ENCODE results near the gene OCRL.

OCRL gene

GRCh38 chrX:129540068-129540653 lies at the start of gene OCRL:
Gene OCRL (plus strand): TSS chrX:129540259. CDS start chrX:129540440, 181 bp downstream.
- peak; percentile 12 to 57 for DNase-seq

GRCh38 chrX:129490330-129490729 lies 49.7 kb upstream of the OCRL start:
- DNase-seq: no peak

- no peak for DNase-seq
Measured at GRCh38 chrX:129493643-129494042, 46.4 kb upstream of the OCRL start.

GRCh38 chrX:129494887-129495286 lies 45.2 kb upstream of the OCRL start:
- DNase-seq: no peak

DNA sequence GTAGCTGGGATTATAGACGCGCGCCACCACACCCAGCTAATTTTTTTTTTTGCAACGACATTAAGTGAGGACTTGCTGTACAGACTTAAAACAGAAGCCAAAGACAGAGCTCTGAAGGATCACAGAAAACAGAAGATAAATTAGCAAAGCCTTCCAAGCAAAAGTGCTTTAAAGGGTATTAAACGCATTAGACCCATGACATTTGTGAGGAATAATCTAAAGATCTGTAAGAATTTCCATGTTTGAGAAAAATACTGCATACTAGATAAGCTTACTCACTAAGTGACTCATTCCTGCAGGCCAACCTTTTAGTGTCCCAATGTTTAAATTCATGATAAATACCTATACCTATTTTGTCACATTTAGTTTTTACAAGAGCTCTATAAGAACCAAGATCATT lies 44.2 kb upstream of the OCRL start:
- no peak for DNase-seq

DNA sequence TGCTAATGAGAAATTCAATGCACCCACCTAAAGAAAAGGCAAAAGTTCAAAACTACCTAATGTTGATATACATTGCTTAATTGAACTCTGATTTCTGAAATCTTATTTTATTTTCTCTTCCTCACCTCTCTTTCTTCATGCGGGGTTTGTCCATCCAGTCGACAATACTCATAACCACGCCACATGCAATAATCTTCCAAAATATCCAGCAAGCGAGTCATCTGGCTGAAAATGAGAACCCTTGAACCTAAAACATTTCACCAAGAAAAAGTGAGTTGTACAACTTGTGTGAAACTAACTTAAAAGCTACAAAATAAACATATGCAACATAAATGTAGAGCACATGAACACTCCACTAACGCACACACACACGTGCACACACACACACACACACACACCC lies 43.4 kb upstream of the OCRL start:
- no peak for DNase-seq

GRCh38 chrX:129497146-129497843 lies 42.8 kb upstream of the OCRL start:
- no peak for DNase-seq

DNA sequence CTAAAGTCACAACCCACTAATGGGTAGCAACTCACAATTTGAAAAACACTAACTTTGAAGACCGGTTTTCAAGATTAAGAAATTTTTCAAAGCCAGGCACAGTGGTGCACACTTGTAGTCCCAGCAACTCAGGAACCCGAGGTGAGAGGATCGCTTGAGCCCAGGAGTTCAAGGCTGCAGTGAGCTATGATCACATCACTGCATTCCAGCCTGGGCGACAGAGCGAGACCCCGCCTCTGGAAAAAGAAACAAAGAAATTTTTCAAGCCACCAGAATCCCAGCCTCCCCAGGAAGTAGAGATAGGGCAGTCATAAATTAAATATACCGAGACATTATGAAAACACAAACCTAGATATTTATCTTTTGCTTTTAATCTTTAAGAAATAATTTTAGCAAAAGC lies 29.7 kb upstream of the OCRL start:
- DNase-seq: no peak

GRCh38 chrX:129511689-129512088 lies 28.4 kb upstream of the OCRL start:
- no peak for DNase-seq

DNA sequence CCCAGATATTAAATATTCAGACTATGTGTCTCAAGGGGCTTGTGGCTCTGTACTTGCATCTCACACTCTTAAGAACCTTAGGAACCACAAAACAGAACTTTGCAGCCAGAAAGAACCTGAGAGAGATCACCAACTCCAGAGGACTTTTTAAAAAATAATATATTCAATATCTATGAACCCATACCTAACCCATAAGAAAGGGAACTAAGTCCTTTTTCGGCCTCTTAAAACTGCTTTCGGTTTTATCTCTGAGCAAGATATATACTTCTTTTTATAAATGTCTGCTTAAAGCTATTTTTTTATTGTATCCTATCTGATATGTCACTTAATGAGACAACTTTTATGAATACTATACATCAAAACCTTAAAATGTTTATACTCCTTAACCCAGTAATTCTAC lies 27.6 kb upstream of the OCRL start:
- DNase-seq: no peak

DNA sequence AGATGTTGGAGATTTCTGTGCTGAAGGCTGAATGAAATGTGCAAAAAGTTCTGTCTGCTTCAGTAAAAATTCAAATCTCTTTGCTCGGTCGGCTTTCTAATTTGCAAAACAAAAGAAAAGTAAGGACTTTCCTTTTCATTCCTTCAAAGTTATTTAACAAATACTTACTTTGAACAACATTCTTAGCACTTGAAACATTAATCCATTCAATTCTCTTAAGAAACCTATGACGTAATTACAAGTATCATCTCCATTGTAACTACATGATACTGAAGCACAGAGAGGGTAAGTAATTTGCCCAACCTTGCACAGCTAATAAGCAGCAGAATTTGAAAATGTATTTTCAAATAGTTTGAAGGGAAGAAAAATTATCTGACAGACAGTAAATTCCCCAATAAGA lies 23.7 kb upstream of the OCRL start:
- no peak for DNase-seq

- no peak for DNase-seq
Measured at GRCh38 chrX:129520151-129520550, 19.9 kb upstream of the OCRL start.

DNA sequence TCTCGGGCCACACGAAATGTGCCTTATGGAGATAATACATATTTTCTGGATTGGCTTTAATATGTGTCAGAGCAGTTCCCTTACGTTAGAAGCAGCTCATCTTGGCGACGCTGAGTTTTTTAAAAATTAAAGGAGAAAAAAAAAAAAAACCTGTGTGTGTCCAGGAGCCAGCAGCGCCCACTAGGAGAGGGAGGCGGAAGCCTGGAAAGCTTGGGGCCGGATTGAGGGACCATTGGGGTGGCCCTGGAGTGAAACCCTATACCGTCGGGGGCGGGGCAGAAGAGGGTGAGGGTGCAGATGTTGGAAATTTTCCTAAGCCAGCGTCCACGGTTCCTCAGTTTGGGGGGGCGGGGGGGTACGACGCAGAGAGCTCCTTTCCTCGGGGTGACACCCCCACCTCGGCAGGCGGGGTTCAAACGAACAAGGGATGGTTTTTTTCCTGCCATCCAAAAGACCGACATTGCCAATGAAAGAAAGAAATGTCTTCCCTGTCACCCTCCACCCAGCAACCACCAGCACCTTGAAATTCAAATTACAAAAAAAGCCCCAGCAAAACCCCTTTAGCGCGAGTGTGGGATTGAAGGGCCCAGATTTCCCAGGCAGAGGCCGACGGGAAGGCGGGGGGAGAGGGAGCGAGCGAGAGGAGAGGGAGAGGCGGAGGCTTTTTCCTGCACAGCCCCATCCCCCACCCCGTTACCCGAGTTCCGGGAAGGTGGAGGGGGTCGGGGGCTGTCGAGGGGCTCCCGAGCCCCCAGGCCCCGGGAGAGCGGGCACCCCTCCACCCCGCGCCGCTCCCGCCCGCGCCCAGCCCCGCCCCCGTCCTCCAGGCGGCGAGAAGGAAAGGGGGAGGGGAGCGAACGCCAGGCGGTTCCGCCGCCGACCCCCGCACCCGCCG lies 17.6 kb upstream of the OCRL start:
- peak; percentile 7 to 25 for DNase-seq

DNA sequence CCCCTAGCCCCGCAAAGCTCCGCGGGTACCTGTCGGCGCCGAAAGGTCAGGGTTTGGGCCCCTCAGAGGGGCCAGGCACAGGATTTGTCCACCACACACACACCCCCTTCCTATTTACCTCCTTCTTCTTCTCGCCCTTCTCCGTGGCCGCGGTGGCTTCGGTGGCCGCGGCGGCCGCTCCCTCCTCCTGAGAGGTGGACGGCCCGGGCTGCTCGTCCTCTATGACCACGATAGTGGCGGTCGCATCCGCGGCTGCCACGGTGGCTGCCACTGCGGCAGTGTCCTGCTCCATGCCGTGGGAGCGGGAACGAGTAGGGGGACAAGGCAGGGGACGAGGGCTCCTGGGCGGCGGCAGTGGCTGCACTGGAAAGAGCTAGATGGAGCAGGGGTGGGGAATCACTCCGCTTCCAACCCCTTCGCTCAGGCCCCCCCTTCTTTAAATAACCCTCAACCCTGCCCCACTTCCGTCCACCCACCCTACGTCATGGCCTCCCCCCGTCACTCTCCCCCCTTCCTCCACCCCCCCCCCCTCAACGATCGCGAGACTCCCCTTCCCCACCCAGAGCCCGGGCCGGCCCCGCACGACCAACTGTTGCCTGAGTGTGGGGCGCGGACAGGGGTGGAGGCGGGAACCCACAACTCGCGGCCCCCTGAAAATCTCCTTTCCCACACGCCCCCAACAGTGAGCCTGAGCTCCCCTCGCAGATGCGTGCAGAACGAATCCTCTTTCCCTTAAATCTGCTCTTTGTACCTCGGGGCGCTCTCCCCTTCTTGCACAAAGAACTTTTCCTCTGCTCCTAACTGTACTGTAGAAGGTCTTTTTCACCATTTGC lies 16.8 kb upstream of the OCRL start, which contains the start of gene SMARCA1:
Gene SMARCA1, minus strand, starts transcription at position 412 of the 833 bp plus-strand sequence. Its CDS starts 120 bp downstream, at position 292.
- DNase-seq: peak; percentile 4 to 32

DNA sequence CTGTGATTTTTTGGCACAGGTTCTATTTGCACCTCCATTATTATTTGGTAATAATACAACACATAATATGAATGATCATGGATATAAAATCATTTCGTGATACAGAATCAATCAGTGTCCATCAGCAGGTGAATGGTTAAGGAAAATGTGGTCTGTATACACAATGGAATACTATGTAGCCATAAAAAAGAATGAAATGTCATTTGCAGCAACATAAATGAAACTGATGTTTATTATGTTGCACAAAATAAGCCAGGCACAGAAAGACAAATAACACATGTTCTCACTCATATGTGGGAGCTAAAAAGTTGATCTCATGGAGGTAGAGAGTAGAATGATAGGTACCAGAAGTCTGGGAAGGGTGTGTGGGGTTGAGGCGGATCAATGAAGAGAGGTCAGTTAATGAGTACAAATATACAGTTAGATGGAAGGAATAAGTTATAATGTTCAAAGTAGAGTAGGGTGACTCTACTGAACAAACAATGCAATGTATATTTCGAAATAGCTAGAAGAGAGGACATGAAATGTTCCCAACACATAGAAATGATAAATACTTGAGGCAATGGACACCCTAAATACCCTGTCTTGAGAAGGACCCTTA lies 15.7 kb upstream of the OCRL start:
- no peak for DNase-seq

- DNase-seq: no peak
Measured at GRCh38 chrX:129525162-129525561, 14.9 kb upstream of the OCRL start.

GRCh38 chrX:129525896-129526295 lies 14.2 kb upstream of the OCRL start:
- DNase-seq: no peak

- no peak for DNase-seq
Measured at GRCh38 chrX:129529685-129530281, 10.3 kb upstream of the OCRL start.

GRCh38 chrX:129530410-129530809 lies 9.6 kb upstream of the OCRL start:
- DNase-seq: no peak

GRCh38 chrX:129531132-129531531 lies 8.9 kb upstream of the OCRL start:
- no peak for DNase-seq

DNA sequence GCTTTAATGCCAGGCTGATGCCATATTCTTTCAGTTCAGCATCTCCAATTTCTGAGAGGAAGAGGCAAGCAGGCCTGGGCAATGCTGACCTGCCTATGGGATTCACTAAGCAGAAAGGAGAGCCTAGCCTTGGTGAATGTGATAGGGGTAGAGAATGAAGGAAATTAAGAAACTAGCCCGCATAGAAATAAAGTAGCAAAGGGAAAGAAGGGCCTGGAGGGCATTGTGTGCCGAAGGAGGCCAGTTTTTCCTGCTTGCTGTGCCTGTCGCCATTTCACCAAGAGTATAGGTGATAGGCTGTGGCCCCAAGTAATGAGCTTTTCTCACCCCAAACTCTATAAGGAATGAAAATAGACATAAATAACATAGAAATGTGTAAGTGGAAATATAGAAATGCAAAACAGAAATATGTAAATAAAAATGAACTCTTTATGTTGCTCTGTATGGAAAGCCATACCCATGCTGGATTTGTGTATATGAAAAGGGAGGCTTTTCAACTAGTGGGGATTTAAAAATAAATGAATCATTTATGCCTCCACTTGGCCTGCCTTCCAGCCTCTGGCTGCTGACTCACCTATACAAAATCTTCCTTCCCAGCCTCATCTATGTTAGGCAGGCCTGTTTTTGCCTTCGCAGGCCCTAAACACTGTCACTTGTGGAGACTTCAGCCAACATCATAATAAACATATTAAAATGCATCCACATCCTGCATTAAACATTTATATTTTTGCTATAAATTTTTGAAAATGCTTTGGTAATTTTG lies 5.1 kb upstream of the OCRL start:
- no peak for DNase-seq

Data from hippocampal formation (tissue), 2 donors.